Neuronal stem cell (in vitro differentiated cells): ENCODE data around the gene RIIAD1.
"Not testable (repeated sequence)": the region's sequence is repeated elsewhere in the genome, so short reads cannot be mapped to it uniquely, and the experiment has no call there.

ENCODE experiments used
- DNase-seq: peaks from one replicate; pipeline ENCODE4 v3.0.0-alpha.2; 2013; ENCODE audit warnings: low spot score
- H2AFZ ChIP-seq: one replicate; pipeline ENCODE4 v1.6.1; 2013; ENCODE audit warnings: mild to moderate bottlenecking, low read length, inconsistent platforms
- H2AK5ac ChIP-seq: 2 replicates; pipeline ENCODE4 v1.6.1; 2013; ENCODE audit warnings: low read depth, mild to moderate bottlenecking, inconsistent platforms, low read length, moderate library complexity, mixed read lengths
- H2BK120ac ChIP-seq: 2 replicates; pipeline ENCODE4 v1.6.1; 2013; ENCODE audit warnings: low read depth, mild to moderate bottlenecking, inconsistent platforms, low read length, moderate library complexity, mixed read lengths
- H2BK12ac ChIP-seq: one replicate; pipeline ENCODE4 v1.6.1; 2013; ENCODE audit warnings: low read length, inconsistent platforms
- H2BK15ac ChIP-seq: 2 replicates; pipeline ENCODE4 v1.6.1; 2013; ENCODE audit warnings: mild to moderate bottlenecking, low read length, inconsistent platforms, mixed read lengths
- H2BK5ac ChIP-seq: one replicate; pipeline ENCODE4 v1.6.1; 2013; ENCODE audit warnings: inconsistent platforms, mild to moderate bottlenecking, low read length, moderate library complexity
- H3K14ac ChIP-seq: one replicate; pipeline ENCODE4 v1.6.1; 2013; ENCODE audit warnings: low read length, inconsistent platforms
- H3K18ac ChIP-seq: 2 replicates; pipeline ENCODE4 v1.6.1; 2013; ENCODE audit warnings: low read length, inconsistent platforms
- H3K23ac ChIP-seq: 2 replicates; pipeline ENCODE4 v1.6.1; 2013; ENCODE audit warnings: low read depth, mild to moderate bottlenecking, mixed read lengths, low read length, inconsistent platforms; ENCODE audit not compliant: poor library complexity
- H3K27ac ChIP-seq: replicated peaks from 3 replicates; pipeline ENCODE4 v1.5.1; 2013; ENCODE audit warnings: low read length, inconsistent platforms
- H3K27me3 ChIP-seq, 3 experiments: 2 replicates each; pipeline ENCODE4 v1.6.1; 2013; ENCODE audit warnings: low read length in 3 of 3, mild to moderate bottlenecking in 2 of 3, inconsistent platforms in 1 of 3, low read depth in 1 of 3, mixed read lengths in 1 of 3, moderate library complexity in 1 of 3; ENCODE audit not compliant: control insufficient read depth in 3 of 3, insufficient read depth in 3 of 3
- H3K36me3 ChIP-seq, 2 donors: replicated peaks in 1 of 2; 2 replicates each; pipeline ENCODE4 v1.6.1; 2013; ENCODE audit warnings: low read length in 2 of 2; ENCODE audit not compliant: control insufficient read depth in 2 of 2, insufficient read depth in 2 of 2
- H3K4ac ChIP-seq: 2 replicates; pipeline ENCODE4 v1.6.1; 2013; ENCODE audit warnings: inconsistent platforms, mild to moderate bottlenecking, low read length, moderate library complexity
- H3K4me1 ChIP-seq, 2 donors: 1 replicate in 1 of 2; 2 replicates in 1 of 2; pipeline ENCODE4 v1.6.1; 2013; ENCODE audit warnings: low read length in 2 of 2, low read depth in 1 of 2; ENCODE audit not compliant: control insufficient read depth in 2 of 2, insufficient read depth in 1 of 2
- H3K4me2 ChIP-seq: one replicate; pipeline ENCODE4 v1.6.1; 2013; ENCODE audit warnings: mild to moderate bottlenecking, low read length, inconsistent platforms; ENCODE audit not compliant: insufficient read depth, poor library complexity, severe bottlenecking
- H3K4me3 ChIP-seq, 2 donors: 2 replicates each; pipeline ENCODE4 v1.5.1; 2013; ENCODE audit warnings: low read length in 2 of 2, mild to moderate bottlenecking in 2 of 2, inconsistent platforms in 1 of 2, moderate library complexity in 1 of 2
- H3K79me1 ChIP-seq: one replicate; pipeline ENCODE4 v1.6.1; 2013; ENCODE audit warnings: low read depth, mild to moderate bottlenecking, inconsistent platforms, low read length, moderate library complexity
- H3K9ac ChIP-seq: one replicate; pipeline ENCODE4 v1.6.1; 2013; ENCODE audit warnings: mild to moderate bottlenecking, low read depth, low read length, inconsistent platforms; ENCODE audit not compliant: poor library complexity
- H3K9me3 ChIP-seq, 2 donors: replicated peaks in 1 of 2; 2 replicates each; pipeline versions ENCODE3 to v1.6.1; 2013; ENCODE audit warnings: low read length in 2 of 2, mild to moderate bottlenecking in 2 of 2, inconsistent platforms in 1 of 2, low read depth in 1 of 2, mixed read lengths in 1 of 2, moderate library complexity in 1 of 2; ENCODE audit not compliant: control insufficient read depth in 2 of 2, insufficient read depth in 1 of 2
- H4K8ac ChIP-seq: one replicate; pipeline ENCODE4 v1.6.1; 2013; ENCODE audit warnings: low read depth, mild to moderate bottlenecking, inconsistent platforms, low read length, moderate library complexity
- H4K91ac ChIP-seq: one replicate; pipeline ENCODE4 v1.6.1; 2013; ENCODE audit warnings: low read length, low read depth, mild to moderate bottlenecking, inconsistent platforms; ENCODE audit not compliant: poor library complexity
- WGBS, 2 donors: extraction: QIAGEN DNeasy Blood & Tissue Kit; methylation state at CpG; one replicate each; pipeline ENCODE4 v1.1.7; 2013; ENCODE audit warnings: missing lambda C conversion rate in 2 of 2, mixed read lengths in 1 of 2; ENCODE audit not compliant: insufficient read length in 2 of 2, insufficient replicate concordance in 1 of 2; ENCODE audit errors: extremely low coverage in 2 of 2; 5-methylcytosine and 5-hydroxymethylcytosine counted together

The RIIAD1 gene

GRCh38 chr1:151762941-151763921 lies 41.9 kb downstream of the RIIAD1 start, which contains the start of gene MRPL9:
TSS of gene MRPL9 (minus strand) at chr1:151763496. CDS start at chr1:151763479, 17 bp downstream.
- peak within 1 kb of the TSS; percentile 47 for H3K23ac ChIP-seq
- peak within 1 kb of the TSS; percentile 78 to 98 for H3K4me3 ChIP-seq
- no peak within 1 kb of the TSS for H3K4ac ChIP-seq
- H4K91ac ChIP-seq = peak within 1 kb of the TSS; percentile 30
- H3K27ac ChIP-seq = peak within 1 kb of the TSS; percentile 71
- H2BK5ac ChIP-seq = peak within 1 kb of the TSS; percentile 58
- H3K4me2 ChIP-seq = peak within 1 kb of the TSS; percentile 77
- peak within 1 kb of the TSS; percentile 83 for H4K8ac ChIP-seq
- no peak within 1 kb of the TSS for H2BK12ac ChIP-seq
- DNase-seq = peak; percentile 64
- H2AFZ ChIP-seq = peak within 1 kb of the TSS; percentile 85
- peak within 1 kb of the TSS; percentile 72 for H2BK15ac ChIP-seq
- peaks cover 17 to 39% of the 10 kb centered on the region in 2 donors for H3K36me3 ChIP-seq
- H3K27me3 ChIP-seq = no peaks in the 10 kb centered on the region
- no CpG with 5 or more reads among the region's 68 CpGs for WGBS, 2 donors
- H3K18ac ChIP-seq = peak within 1 kb of the TSS; percentile 95
- H2BK120ac ChIP-seq = no peak within 1 kb of the TSS
- H3K4me1 ChIP-seq = peaks cover 3 to 4% of the 10 kb centered on the region in 2 donors
- no peaks in the 10 kb centered on the region for H3K9me3 ChIP-seq
- H2AK5ac ChIP-seq = peak within 1 kb of the TSS; percentile 58
- H3K79me1 ChIP-seq = no peaks in the 10 kb centered on the region
- peak within 1 kb of the TSS; percentile 12 for H3K14ac ChIP-seq
- H3K9ac ChIP-seq = peak within 1 kb of the TSS; percentile 93

- no peak overlapping the region for H3K4ac ChIP-seq
- H2BK12ac ChIP-seq = no peak overlapping the region
- no peaks in the 10 kb centered on the region for H3K27me3 ChIP-seq
- H3K79me1 ChIP-seq = no peaks in the 10 kb centered on the region
- H3K4me1 ChIP-seq = peaks cover 3 to 4% of the 10 kb centered on the region in 2 donors
- no peak overlapping the region for H2AK5ac ChIP-seq
- no peaks in the 10 kb centered on the region for H3K9me3 ChIP-seq
- 100% methylated on average over 2 of the region's 10 CpGs; no CpG with 5 or more reads in 1 of the 2 donors for WGBS, 2 donors
- peak overlapping the region; percentile 85 for H2AFZ ChIP-seq
- peak overlapping the region; percentile 77 for H3K4me2 ChIP-seq
- H3K9ac ChIP-seq = no peak overlapping the region
- H4K8ac ChIP-seq = no peak overlapping the region
- H2BK15ac ChIP-seq = no peak overlapping the region
- no peak overlapping the region for H3K18ac ChIP-seq
- no peak for DNase-seq
- H3K23ac ChIP-seq = no peak overlapping the region
- no peak overlapping the region for H3K27ac ChIP-seq
- H3K14ac ChIP-seq = no peak overlapping the region
- peak overlapping the region in 1 of 2 donors; percentile 78 for H3K4me3 ChIP-seq
- H2BK5ac ChIP-seq = no peak overlapping the region
- H4K91ac ChIP-seq = no peak overlapping the region
- H3K36me3 ChIP-seq = peaks cover 14 to 34% of the 10 kb centered on the region in 2 donors
- no peak overlapping the region for H2BK120ac ChIP-seq
These were observed 42.7 kb downstream of the RIIAD1 start for GRCh38 chr1:151763990-151764389.

GRCh38 chr1:151768351-151769066 lies 47.2 kb downstream of the RIIAD1 start:
- H2AK5ac ChIP-seq, DNase-seq, H3K23ac ChIP-seq, H3K4ac ChIP-seq, H3K4me3 ChIP-seq, H3K9ac ChIP-seq, H4K8ac ChIP-seq, H3K27me3 ChIP-seq, H3K79me1 ChIP-seq, H3K14ac ChIP-seq, H3K9me3 ChIP-seq, H3K27ac ChIP-seq, H4K91ac ChIP-seq, H3K4me2 ChIP-seq, H2BK5ac ChIP-seq, H3K18ac ChIP-seq, H2BK15ac ChIP-seq, H3K4me1 ChIP-seq, H2BK12ac ChIP-seq, H2AFZ ChIP-seq, H2BK120ac ChIP-seq, H3K36me3 ChIP-seq: not testable (repeated sequence)
- no CpG with 5 or more reads among the region's 7 CpGs for WGBS, 2 donors

- not testable (repeated sequence) for H3K14ac ChIP-seq, H3K4me3 ChIP-seq, H3K27ac ChIP-seq, DNase-seq, H2AFZ ChIP-seq, H3K4ac ChIP-seq, H2BK15ac ChIP-seq, H2BK5ac ChIP-seq, H3K18ac ChIP-seq, H2BK12ac ChIP-seq, H3K4me1 ChIP-seq, H3K27me3 ChIP-seq, H3K9me3 ChIP-seq, H2BK120ac ChIP-seq, H3K9ac ChIP-seq, H3K4me2 ChIP-seq, H4K8ac ChIP-seq, H4K91ac ChIP-seq, H2AK5ac ChIP-seq, H3K79me1 ChIP-seq, H3K23ac ChIP-seq
- WGBS, 2 donors = no CpG with 5 or more reads among the region's 34 CpGs
- peaks cover 3 to 12% of the 10 kb centered on the region in 2 donors for H3K36me3 ChIP-seq
These were observed 47.9 kb downstream of the RIIAD1 start for GRCh38 chr1:151769270-151769669.
